DND-41 (cell line): ENCODE data around the gene ZIC5.

ENCODE experiments used
- ATAC-seq: fragments of 200-7000 bp; cut with Tn5 transposase; 3 replicates; pipeline ENCODE4 v1.9.1; 2021; ENCODE audit warnings: low read depth; ENCODE audit not compliant: insufficient read depth
- DNase-seq: peaks from one replicate; pipeline ENCODE4 v3.0.0-alpha.2; 2020
- H2AFZ ChIP-seq: 2 replicates; pipeline ENCODE4 v1.6.0; 2012; ENCODE audit warnings: low read depth, low read length
- H3K27ac ChIP-seq: 2 replicates; pipeline ENCODE4 v1.5.1; 2012; ENCODE audit warnings: low read length, inconsistent platforms
- H3K27me3 ChIP-seq: fragments of 200-600 bp; sonication (generic); 2 replicates; pipeline ENCODE4 v1.6.0; 2012; ENCODE audit warnings: low read length, mild to moderate bottlenecking, inconsistent platforms; ENCODE audit not compliant: insufficient read depth, poor library complexity
- H3K36me3 ChIP-seq: 2 replicates; pipeline ENCODE4 v1.5.1; 2012; ENCODE audit warnings: low read length, inconsistent platforms; ENCODE audit not compliant: insufficient read depth
- H3K4me1 ChIP-seq: 2 replicates; pipeline ENCODE4 v1.5.1; 2012; ENCODE audit warnings: mild to moderate bottlenecking, low read length; ENCODE audit not compliant: insufficient read depth
- H3K4me2 ChIP-seq: 2 replicates; pipeline ENCODE4 v1.6.0; 2012; ENCODE audit warnings: mild to moderate bottlenecking, moderate library complexity, low read length, inconsistent platforms; ENCODE audit not compliant: insufficient read depth
- H3K4me3 ChIP-seq, 2 experiments: fragments of 200-600 bp in 1 of 2; shearing (Covaris generic) in 1 of 2; 2 replicates each; pipeline ENCODE4 v1.5.1; 2012 to 2016; ENCODE audit warnings: inconsistent platforms in 2 of 2, low read length in 2 of 2, mild to moderate bottlenecking in 2 of 2, low read depth in 1 of 2, moderate library complexity in 1 of 2
- H3K79me2 ChIP-seq: 2 replicates; pipeline ENCODE4 v1.6.0; 2012; ENCODE audit warnings: low read length, inconsistent platforms; ENCODE audit not compliant: insufficient read depth
- H3K9ac ChIP-seq: 2 replicates; pipeline ENCODE4 v1.6.0; 2012; ENCODE audit warnings: low read depth, mild to moderate bottlenecking, inconsistent platforms, low read length, moderate library complexity
- H3K9me3 ChIP-seq: 2 replicates; pipeline ENCODE4 v1.5.1; 2012; ENCODE audit warnings: low read length, moderate library complexity, mild to moderate bottlenecking, inconsistent platforms; ENCODE audit not compliant: insufficient read depth, severe bottlenecking
- H4K20me1 ChIP-seq: 2 replicates; pipeline ENCODE4 v1.6.0; 2012; ENCODE audit warnings: low read length; ENCODE audit not compliant: insufficient read depth
- CTCF ChIP-seq: IDR thresholded peaks from 2 replicates; pipeline ENCODE4 v1.5.1; 2012; ENCODE audit warnings: borderline replicate concordance, low read length, moderate library complexity, mild to moderate bottlenecking; ENCODE audit not compliant: poor library complexity, severe bottlenecking; ENCODE audit errors: extremely low read depth
- EZH2 ChIP-seq: IDR thresholded peaks from 3 replicates; pipeline ENCODE4 v1.6.1; 2012; ENCODE audit warnings: borderline replicate concordance, low read depth, mild to moderate bottlenecking, moderate library complexity, low read length, inconsistent platforms; ENCODE audit not compliant: severe bottlenecking

The ZIC5 gene

DNA sequence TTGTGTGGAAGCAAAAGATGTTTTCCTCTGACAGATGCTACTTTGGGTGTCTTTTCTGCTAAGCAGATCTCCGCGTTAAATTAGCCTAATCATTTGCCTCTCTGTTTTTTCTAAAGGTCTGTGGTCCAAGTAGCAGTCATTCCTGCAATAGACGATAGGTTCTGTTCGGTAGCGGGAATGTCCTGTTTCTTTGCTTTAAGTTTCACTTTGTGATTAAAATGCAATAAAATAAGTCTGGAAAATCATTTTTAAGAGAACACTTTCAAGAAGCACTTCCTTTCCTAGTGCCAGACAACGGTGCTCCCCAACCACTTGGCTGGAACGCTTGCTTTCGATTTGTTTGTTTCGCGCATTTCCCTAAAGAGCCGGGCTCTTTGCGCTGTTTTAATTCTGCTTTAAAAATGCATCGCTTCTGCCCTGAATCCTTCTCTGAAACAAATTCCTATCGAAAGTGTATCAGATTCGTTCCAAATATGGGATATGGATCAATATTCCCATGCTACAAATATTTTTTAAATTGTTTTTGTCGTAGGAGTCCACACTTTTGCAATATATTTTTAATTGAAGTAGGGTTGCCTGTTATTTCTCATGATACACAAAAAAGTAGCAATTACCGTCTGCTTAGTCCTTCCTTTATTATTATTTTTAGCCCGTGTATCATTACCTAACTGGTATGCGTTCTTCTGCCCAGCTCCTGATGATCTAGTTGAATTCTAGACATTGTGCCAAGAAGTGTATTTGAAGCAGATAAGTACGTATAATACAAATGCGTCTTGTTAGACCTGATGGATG, 24.2 kb upstream of the ZIC5 start:
- DNase-seq (no peak), ATAC-seq (no peak)
- peaks cover 17% of the 10 kb centered on the region for H3K4me1 ChIP-seq
- no peak overlapping the region for H3K4me2 ChIP-seq
- TF ChIP-seq CTCF (no peak), EZH2 (no peak)
- H3K36me3 ChIP-seq, result no peaks in the 10 kb centered on the region
- H3K27ac ChIP-seq, result no peak overlapping the region
- H3K79me2 ChIP-seq, result no peaks in the 10 kb centered on the region
- H4K20me1 ChIP-seq, result no peaks in the 10 kb centered on the region
- H3K4me3 ChIP-seq, result no peak overlapping the region
- H2AFZ ChIP-seq, result no peak overlapping the region
- no peaks in the 10 kb centered on the region for H3K9me3 ChIP-seq
- H3K9ac ChIP-seq, result no peak overlapping the region
- no peaks in the 10 kb centered on the region for H3K27me3 ChIP-seq

GRCh38 chr13:99995104-99995588, 23.6 kb upstream of the ZIC5 start:
- Histone ChIP-seq H3K36me3 (no peaks in the 10 kb centered on the region), H2AFZ (no peak overlapping the region), H3K27me3 (no peaks in the 10 kb centered on the region), H3K9me3 (no peaks in the 10 kb centered on the region), H3K4me3 (no peak overlapping the region), H3K27ac (no peak overlapping the region), H3K79me2 (no peaks in the 10 kb centered on the region), H3K9ac (no peak overlapping the region), H3K4me2 (no peak overlapping the region), H3K4me1 (peaks cover 17% of the 10 kb centered on the region), H4K20me1 (no peaks in the 10 kb centered on the region)
- no peak for ATAC-seq
- no peak for DNase-seq
- TF ChIP-seq EZH2, result no peak
- TF ChIP-seq CTCF, result no peak

DNA sequence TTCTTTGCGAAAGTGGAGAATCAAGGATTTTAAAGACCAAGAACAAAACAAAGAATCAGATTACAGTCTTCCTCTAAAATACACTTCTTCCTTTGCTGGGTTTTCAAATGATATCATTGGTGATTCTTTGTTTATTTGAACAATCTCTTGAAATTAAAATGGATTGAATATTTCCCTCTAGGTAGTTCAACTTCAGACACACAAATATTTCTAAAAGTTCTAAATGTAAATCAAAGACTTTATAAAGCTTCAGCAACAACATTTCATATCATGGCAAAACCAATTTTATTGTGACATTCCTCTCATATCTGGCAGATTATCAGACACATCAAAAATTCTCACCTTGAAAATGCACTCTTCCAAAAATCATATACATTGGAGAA, 23.1 kb upstream of the ZIC5 start:
- ATAC-seq (no peak), DNase-seq (no peak)
- no peak overlapping the region for H3K27ac ChIP-seq
- TF ChIP-seq CTCF, result no peak
- no peak for TF ChIP-seq EZH2
- H3K4me3 ChIP-seq, result no peak overlapping the region
- H3K9ac ChIP-seq, result no peak overlapping the region
- H2AFZ ChIP-seq, result no peak overlapping the region
- H3K4me1 ChIP-seq, result peaks cover 17% of the 10 kb centered on the region
- no peaks in the 10 kb centered on the region for H4K20me1 ChIP-seq
- no peaks in the 10 kb centered on the region for H3K79me2 ChIP-seq
- no peaks in the 10 kb centered on the region for H3K9me3 ChIP-seq
- no peak overlapping the region for H3K4me2 ChIP-seq
- H3K27me3 ChIP-seq, result no peaks in the 10 kb centered on the region
- no peaks in the 10 kb centered on the region for H3K36me3 ChIP-seq
